K562 (cell line): Measurements from ENCODE around the gene MAP4. TPM values are rescaled to one million over a fixed set of nuclear protein-coding genes. Genes with fewer than 3 reads are reported as not detected.

Experiments
- SIRT6 ChIP-seq: IDR thresholded peaks from one replicate; pipeline ENCODE4 v1.6.1; 2012; ENCODE audit warnings: low read depth, mild to moderate bottlenecking, control low read depth, inconsistent platforms, low read length, moderate library complexity
- SUPT5H ChIP-seq: fragments of 450-650 bp; IDR thresholded peaks from 2 replicates; pipeline ENCODE4 v1.6.1; 2016
- polyA plus RNA-seq, 8 experiments: library from polyadenylated mRNA; depleted of rRNA in 4 of 8; stranded (reverse) in 5 of 8; unstranded in 3 of 8; fragments of >200 nt; fragmentation: Nextera tagmentation in 2 of 8; fragmentation: Illumina TruSeq in 1 of 8; extraction: Ambion mirVana in 2 of 8; extraction: Trizol in 1 of 8; gene quantifications; 2 replicates each; pipeline versions ENCODE4 v1.2.1 to v1.2.3, GENCODE V29; 2011 to 2014; ENCODE audit warnings: inconsistent platforms in 1 of 8, missing spikeins in 1 of 8
- total RNA-seq, 7 experiments: library from RNA; depleted of rRNA in 6 of 7; stranded (reverse); fragments of >200 nt in 6 of 7; fragmentation: Illumina TruSeq in 2 of 7; extraction: Trizol in 2 of 7; gene quantifications; 2 replicates each; pipeline versions ENCODE4 v1.2.1 to v1.2.3, GENCODE V29; 2011 to 2021; ENCODE audit warnings: low replicate concordance in 1 of 7
- TF ChIP-seq, protein P1 (sequence below), 2 experiments: fragments of 450-650 bp in 1 of 2; sonication (generic) in 1 of 2; formaldehyde crosslinking in 1 of 2; IDR thresholded peaks; 2 replicates each; pipeline versions ENCODE4 v1.7.1 to v1.9.0; 2016 to 2022; ENCODE audit warnings: inconsistent platforms in 1 of 2, mild to moderate bottlenecking in 1 of 2, missing genetic modification reagents in 1 of 2

MAP4 gene
- total and polyA plus RNA-seq, 9 of the 15 experiments (the other 6 are each of a cell fraction or from before 2014, with no cell fraction given) = 13.3 to 141 (median 36.8) TPM

DNA sequence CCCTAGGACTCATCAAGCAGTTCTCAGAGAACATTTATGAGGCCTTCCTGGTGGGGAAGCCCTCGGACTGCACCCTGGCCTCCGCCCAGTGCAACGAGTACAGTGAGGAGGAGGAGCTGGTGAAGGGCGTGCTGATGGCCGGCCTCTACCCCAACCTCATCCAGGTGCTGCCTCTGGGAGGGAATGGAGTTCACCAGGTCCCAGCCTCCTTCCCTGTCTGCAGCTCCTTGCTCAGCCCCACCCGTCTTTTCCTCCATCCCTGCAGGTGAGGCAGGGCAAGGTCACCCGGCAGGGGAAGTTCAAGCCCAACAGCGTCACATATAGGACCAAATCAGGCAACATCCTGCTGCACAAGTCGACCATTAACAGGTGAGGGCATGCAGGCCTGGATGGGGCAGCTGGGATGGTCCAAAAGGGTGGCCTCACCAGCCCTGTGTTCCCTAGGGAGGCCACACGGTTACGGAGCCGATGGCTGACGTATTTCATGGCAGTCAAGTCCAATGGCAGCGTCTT lies 167.0 kb downstream of the MAP4 start (continued):
- TF ChIP-seq, protein P1, sequence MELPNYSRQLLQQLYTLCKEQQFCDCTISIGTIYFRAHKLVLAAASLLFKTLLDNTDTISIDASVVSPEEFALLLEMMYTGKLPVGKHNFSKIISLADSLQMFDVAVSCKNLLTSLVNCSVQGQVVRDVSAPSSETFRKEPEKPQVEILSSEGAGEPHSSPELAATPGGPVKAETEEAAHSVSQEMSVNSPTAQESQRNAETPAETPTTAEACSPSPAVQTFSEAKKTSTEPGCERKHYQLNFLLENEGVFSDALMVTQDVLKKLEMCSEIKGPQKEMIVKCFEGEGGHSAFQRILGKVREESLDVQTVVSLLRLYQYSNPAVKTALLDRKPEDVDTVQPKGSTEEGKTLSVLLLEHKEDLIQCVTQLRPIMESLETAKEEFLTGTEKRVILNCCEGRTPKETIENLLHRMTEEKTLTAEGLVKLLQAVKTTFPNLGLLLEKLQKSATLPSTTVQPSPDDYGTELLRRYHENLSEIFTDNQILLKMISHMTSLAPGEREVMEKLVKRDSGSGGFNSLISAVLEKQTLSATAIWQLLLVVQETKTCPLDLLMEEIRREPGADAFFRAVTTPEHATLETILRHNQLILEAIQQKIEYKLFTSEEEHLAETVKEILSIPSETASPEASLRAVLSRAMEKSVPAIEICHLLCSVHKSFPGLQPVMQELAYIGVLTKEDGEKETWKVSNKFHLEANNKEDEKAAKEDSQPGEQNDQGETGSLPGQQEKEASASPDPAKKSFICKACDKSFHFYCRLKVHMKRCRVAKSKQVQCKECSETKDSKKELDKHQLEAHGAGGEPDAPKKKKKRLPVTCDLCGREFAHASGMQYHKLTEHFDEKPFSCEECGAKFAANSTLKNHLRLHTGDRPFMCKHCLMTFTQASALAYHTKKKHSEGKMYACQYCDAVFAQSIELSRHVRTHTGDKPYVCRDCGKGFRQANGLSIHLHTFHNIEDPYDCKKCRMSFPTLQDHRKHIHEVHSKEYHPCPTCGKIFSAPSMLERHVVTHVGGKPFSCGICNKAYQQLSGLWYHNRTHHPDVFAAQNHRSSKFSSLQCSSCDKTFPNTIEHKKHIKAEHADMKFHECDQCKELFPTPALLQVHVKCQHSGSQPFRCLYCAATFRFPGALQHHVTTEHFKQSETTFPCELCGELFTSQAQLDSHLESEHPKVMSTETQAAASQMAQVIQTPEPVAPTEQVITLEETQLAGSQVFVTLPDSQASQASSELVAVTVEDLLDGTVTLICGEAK (IDR thresholded peaks at IDR 0.05) = no peak
- TF ChIP-seq, protein P1 (CRISPR knock-in tag; IDR thresholded peaks at IDR 0.05) = no peak
- TF ChIP-seq SUPT5H = peak; percentile 16; the same call in 1 of the 2 replicates
- TF ChIP-seq SIRT6 = peak; percentile 74
